Cardiac septum (tissue), 1 donor: ENCODE data around the gene AKAP17A. TPM values are rescaled to one million over a fixed set of nuclear protein-coding genes. Genes with fewer than 3 reads are reported as not detected.
"Not testable (repeated sequence)": the region's sequence is repeated elsewhere in the genome, so short reads cannot be mapped to it uniquely, and the experiment has no call there.

Experiments used
- DNase-seq: peaks from one replicate; pipeline ENCODE4 v3.0.0-alpha.2; 2020; ENCODE audit warnings: low spot score
- intact Hi-C: fragments of 100-400 bp; cut with DNase I; formaldehyde crosslinking; loops from one replicate; pipeline ENCODE4 v1.14.0; 2022
- long read RNA-seq: library from polyadenylated mRNA; unstranded; transcript quantifications from one replicate; pipeline ENCODE4 v2.0.0, GENCODE V29; 2021
- total RNA-seq: library from RNA; stranded (reverse); fragmentation: NEBNext Ultra II Directional; extraction: Animal tissue kit (Norgen Biotek cat#: 25700); gene quantifications from one replicate; pipeline ENCODE4 v1.2.1, GENCODE V29; 2021
- donor health status: DM: no; HTN: no; CAD: no.

The AKAP17A gene
- 19.9 TPM for total RNA-seq
- long read RNA-seq, transcript AKAP17A-202 (4 exons, 2,187 nt), result minor isoform, 19 of 105 reads
- long read RNA-seq, transcript AKAP17A-201 (5 exons, 3,204 nt), result major isoform, 50 of 105 reads
- long read RNA-seq, partial matches to known transcripts, result 10 of 105 reads
- long read RNA-seq, other reads (novel, unspliced or antisense), result 22 of 105 reads

DNA sequence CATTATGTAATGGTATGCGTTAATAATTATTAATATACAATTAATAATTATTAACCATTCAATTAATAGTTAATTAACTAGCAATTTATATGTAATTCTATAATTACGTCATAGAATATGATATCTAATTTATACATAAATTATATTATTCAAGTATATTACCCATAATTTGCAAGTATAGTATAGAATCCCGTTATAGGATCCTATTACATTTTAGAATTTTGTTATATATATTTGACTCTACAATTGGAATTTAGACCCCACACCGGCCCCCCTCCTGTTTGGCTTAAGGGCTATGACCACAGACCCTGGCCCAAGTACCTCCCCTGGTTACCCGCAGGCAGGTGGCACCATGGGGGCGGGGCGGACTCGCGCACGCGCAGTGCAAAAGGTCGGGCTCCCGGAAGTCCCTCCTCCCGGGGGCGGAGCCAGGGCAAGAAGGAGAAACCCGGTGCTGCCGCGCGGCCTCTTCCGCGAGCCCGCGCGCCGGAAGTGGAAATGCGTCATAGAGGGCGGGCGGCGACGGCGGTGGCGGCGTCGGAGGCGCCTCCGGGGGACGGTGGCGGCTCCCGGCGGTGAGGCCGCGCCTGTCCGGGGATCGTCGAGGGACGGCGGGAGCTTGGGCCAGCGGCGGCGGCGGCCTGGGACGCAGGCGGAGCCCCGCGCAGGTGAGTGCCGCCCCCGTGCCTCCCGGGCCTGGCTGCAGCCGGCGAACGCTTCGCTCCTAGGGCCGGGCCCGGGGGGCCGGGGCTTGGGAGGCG is at the start of gene AKAP17A:
AKAP17A (plus strand) TSS at position 503 of the 761 bp plus-strand sequence. CDS start 1,859 bp downstream, outside the sequence.
- intact Hi-C loops, result loop anchor here (5.0 to 10.0 kb wide), 2 partner anchors 139 to 196 kb away; partner anchors contain the start of genes ASMTL and SLC25A6
- DNase-seq, result peak; percentile 98

DNA sequence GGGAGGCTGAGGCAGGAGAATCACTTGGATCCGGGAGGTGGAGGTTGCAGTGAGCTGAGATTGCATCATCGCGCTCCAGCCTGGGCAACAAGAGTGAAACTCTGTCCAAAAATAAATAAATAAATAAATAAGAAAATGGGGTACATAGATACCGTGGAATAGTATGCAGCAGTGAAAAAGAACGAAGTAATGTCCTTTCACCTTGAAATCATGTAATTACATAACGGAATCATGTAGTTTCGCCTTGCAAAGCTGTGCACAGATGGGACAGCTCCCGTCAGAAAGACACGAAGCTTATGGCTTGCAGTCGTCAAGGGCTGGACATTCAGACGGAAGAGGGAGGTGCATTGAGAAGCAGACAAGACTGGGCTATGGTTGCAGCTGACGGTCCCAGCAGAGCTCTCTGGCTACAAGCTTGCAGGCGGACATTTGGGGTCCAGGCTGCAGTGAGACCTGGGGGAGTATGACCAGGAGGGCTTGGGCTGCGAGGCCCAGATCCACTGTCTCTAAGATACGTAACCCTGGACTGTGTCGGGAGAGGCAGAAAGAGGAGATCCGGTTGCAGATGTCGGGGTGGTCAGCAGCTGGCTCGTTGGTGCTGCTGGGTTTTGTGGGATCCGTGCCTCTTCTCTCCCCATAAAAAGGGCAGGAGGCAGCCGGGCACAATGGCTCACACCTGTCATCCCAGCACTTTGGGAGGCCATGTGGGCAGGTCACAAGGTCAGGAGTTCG is 48.2 kb upstream of the AKAP17A start:
- DNase-seq, result no peak
- intact Hi-C loops, result no loop called here

DNA sequence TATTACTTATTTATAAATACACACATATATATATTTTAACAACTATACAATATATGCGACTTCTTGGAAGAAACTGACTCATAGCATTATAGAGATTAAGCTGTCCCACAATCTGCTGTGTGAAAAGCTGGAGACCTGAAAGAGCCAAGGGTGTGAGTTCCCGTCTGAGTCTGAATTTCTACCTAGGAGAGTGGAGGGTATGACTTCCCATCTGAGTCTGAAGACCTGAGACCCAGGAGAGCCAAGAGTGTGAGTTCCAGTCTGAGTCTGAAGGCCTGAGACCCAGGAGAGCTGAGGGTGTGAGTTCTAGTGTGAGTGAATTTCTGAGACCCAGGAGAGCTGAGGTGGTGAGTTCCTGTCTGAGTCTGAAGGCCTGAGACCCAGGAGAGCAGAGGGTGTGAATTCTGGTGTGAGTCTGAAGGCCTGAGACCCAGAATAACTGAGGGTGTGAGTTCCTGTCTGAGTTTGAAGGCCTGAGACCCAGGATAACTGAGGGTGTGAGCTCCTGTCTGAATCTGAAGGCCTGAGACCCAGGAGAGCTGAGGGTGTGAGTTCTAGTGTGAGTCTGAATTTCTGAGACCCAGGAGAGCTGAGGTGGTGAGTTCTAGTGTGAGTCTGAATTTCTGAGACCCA is 45.5 kb upstream of the AKAP17A start:
- DNase-seq, result no peak
- intact Hi-C loops, result no loop called here

GRCh38 chrX:1546691-1547251 is 44.6 kb upstream of the AKAP17A start:
- no peak for DNase-seq
- intact Hi-C loops, result no loop called here

DNA sequence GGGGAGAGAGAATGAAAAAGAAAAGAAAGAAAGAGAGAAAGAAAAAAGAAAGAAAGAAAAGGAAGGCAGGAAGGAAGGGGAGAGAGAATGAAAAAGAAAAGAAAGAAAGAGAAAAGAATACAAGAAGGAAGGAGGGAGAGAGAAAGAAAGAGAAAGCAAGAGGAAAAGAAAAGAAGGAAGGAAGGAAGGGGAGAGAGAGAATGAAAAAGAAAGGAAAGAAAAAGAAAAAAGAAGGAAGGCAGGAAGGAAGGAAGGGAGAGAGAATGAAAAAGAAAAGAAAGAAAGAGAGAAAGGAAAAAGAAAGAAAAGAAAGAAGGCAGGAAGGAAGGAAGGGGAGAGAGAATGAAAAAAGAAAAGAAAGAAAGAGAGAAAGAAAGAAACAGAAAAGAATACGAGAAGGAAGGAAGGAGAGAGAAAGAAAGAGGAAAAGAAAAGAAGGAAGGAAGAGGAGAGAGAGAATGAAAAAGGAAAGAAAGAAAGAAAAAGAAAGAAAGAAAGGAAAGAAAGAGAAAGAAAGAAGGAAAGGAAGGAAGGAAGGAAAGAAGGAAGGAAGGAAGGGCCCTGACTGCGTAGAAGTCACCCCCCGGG is 39.4 kb upstream of the AKAP17A start:
- intact Hi-C loops, result no loop called here
- DNase-seq, result no peak

DNA sequence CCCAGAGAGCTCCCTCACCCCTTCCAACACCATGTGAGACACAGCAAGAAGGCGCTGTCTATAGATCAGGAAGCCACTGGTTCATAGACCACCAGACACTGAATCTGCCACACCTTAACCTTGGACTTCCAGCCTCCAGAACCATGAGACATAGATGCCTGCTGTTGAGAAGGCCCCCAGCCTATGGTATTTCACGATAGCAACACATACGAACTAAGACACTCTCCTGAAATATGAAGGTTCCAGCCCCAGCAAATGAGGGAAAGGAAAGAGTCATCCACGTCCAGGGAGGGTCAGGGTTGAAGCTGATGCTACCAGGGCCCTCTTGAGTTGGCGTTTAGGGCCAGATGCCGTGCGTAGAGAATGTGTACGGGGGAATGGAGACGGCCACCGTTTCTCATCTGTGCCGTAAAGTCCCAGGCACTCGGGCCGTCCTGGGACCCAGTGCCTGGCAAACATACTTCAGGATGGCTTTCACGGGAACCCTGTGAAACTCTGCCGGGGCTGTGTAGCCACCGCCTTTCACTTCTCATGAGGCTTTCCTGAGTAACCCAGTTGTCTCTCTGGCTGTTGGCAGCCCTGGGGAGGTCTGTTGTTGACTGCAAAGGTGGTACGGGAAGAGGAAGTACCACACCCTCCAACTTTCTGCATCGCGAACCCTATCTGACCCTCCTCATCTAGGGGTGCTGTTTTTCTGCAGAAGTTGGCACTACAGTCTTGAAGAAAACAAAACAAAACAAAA is 36.8 kb upstream of the AKAP17A start:
- intact Hi-C loops, result no loop called here
- DNase-seq, result no peak

DNA sequence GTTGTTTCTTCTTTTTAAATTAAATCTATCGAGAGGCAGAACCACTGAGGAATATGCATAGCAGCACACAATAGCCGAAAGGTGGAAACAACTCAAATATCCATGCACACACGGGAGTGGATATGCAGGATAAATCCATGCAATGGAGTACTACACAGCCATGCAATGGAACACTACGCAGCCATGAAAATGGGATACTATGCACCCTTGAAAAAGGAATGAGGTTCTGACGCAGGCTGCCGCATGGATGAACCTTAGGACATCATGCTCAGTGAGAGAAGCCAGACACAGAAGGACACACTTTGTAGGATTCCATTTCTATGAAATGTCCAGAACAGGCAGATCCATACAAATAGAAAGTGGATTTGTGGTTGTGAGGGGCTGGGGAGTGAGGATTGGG is 36.0 kb upstream of the AKAP17A start:
- no peak for DNase-seq
- intact Hi-C loops, result no loop called here

GRCh38 chrX:1557442-1557841 is 34.0 kb upstream of the AKAP17A start:
- DNase-seq, intact Hi-C loops: not testable (repeated sequence)

DNA sequence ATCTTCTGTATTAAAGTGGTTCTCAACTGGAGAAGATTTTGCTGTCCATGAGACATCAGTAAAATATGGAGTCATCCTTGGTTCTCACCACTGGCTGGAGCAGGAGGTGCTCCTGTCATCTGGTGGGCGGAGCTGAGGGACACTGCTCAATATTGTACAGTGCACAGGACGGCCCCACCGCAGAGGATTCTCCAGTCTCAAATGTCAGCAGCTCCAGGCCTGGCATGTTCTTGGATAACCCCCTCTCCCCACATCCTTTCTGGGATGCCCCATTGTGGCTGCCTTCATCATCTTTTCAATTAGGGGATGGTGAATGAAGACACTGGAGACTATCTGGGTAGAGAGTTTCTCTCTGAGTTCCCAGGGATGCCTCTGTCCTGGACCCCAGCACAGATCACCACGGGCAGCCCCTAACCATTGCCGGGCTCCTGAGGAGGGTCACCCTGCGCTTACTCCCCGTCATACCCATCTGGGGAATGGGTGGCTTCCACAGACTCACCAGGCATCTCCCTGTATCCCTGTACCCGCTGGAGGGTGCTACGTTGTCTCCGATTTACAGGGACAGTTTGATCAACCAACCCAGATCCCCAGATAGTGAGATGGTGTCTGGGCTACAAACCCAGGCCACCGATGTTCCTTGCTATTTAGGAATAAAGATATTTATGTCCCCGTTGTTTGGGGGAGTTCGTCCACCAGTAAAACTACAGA is 32.5 kb upstream of the AKAP17A start:
- peak; percentile 35 for DNase-seq
- intact Hi-C loops, result no loop called here

DNA sequence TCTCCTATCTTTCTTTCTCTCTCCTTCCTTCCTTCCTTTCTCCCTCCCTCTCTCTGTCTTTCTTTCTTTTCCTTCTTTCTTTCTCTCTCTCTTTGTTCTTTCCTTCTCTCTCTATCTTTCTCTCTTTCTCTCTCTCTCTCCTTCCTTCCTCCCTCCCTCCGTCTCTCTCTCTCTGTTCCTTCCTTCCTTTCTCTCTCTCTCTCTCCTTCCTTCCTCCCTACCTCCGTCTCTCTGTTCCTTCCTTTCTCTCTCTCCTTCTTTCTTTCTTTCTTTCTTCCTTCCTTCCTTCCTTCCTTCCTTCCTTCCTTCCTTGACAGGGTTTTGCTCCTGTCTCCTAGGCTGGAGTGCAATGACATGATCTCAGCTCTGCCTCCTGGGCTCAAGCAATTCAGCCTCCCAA is 30.2 kb upstream of the AKAP17A start:
- intact Hi-C loops, result no loop called here
- DNase-seq, result no peak

DNA sequence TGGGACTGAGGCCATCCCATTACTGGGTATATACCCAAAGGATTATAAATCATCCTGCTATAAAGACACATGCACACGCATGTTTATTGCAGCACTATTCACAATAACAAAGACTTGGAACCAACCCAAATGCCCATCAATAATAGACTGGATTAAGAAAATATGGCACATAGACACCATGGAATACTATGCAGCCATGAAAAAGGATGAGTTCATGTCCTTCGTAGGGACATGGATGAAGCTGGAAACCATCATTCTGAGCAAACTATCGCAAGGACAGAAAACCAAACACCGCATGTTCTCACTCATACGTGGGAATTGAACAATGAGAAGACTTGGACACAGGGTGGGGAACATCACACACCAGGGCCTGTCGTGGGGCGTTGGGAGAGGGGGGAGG is 27.3 kb upstream of the AKAP17A start:
- DNase-seq, intact Hi-C loops: not testable (repeated sequence)

DNA sequence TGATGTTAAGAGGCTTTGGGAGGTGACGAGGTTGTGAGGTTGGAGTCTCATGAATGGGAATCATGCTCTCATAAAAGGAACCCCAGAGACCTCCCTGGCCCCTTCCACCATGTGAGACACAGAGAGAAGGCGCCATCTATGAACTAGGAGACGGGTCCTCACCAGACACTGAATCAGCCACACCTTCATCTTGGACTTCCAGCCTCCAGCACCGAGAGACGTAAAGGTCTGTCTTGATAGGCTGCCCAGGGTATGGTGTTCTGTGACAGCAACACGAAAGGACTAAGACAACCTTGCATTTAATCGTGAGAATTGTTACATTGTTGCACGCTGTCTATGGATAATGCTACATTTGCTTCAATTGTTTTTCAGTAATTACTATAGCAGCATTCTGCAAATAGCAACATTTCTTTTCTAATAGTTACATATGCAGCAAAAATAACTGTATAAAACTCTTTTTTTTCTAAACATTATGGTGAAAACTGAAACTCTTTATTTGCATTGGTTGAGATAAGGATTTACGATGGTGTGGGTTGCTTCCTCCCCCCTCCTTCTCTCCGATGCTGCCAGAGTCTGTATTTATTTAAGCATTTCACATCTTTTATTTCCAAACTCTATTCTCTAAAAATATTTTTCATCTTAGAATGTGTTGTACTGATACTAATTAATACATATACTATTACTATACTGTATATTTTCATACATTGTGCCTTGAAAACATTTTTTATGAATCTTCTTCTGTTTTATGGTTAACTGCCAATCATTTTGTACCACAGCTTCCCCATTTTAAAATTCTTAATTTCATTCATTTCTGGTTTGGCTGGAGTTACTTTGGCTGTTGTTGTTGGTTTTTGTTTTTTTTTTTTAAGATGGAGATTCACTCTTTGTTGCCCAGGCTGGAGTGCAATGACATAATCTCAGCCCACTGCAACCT is 26.4 kb upstream of the AKAP17A start:
- DNase-seq, result no peak
- intact Hi-C loops, result no loop called here

GRCh38 chrX:1574181-1574580 is 17.2 kb upstream of the AKAP17A start:
- intact Hi-C loops, result not testable (repeated sequence)

DNA sequence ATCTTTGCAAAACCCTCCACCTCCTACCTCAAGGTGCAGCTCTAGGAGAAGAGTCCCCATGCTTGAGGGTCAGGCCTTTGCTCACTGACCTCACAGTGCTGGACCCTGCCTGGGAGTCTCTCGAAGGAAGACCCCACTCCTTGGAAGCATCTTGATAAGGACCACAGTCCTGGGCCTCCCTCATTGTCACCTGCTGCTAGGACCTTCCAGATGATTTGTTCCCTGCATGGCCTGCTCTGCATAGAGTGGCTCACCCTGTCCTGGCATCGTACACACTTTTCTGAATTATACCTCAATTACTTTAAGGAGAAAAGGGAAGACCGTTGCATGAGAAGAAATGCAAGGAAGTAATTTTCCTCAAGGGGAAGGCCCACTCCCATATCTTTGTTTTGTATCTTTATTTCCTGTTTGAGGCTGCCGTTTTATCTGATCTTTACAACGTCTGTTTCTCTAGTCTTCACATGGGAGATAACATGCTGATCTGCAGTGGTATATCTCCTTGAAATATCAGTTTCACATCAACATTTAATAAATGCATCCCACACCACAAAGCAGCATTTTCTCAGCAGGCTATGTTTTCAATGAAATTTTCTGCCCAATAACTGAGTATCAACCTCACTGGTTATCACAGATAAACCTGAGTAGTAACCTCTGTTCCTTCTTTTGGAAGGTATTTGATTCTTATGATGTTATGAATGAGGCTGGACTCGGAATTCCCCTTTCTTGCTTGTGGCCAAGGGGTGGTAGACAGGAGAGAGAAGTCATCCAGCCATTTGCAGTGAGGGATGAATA is 15.0 kb upstream of the AKAP17A start:
- intact Hi-C loops, result no loop called here
- DNase-seq, result no peak

More at GRCh38 chrX:1574181-1574580, 17.2 kb upstream of the AKAP17A start:
- DNase-seq, result not testable (repeated sequence)

DNA sequence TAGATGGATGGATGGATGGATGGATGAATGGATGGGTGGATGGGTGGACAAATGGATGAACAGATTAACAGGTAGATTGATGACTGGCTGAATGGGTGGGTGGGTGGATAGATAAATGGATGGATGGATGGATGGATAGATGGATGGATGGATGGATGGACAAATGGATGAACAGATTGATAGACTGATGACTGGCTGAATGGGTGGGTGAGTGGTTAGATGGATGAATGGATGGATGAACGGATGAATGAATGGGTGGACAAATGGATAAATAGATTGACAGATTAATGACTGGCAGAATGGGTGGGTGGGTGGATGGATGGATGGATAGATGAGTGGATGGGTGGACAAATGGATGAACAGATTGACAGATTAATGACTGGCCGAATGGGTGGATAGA is 13.6 kb upstream of the AKAP17A start:
- intact Hi-C loops, result no loop called here
- DNase-seq, result no peak

DNA sequence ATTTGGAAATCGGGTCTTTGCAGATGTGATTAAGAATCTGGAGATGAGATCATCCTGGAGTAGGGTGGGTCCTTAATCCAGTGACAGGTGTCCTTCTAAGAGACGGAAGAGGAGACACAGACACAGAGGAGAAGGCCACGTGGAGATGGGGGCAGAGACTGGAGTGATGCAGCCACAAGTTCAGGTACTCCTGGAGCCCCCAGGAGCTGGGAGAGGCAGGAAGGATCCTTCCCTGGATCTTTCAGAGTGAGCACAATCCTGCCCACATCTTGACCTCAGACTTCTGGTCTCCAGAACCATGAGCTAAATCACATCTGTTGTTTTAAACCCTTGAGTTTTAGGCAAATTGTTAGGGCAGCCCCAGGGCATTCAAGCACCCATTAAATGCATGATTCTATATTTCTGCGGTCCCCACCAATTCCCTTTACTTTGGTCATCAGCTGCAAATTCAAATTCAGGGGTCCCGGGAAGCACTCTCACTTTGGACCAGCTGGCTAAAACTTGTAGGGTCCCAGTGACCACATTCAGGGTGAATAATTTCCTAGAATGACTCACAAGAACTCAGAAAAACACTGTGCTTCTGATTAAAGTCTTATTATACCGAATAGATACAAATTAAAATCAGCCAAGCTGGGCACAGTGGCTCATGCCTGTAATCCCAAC is 12.8 kb upstream of the AKAP17A start:
- intact Hi-C loops, result no loop called here
- DNase-seq, result no peak
